HG03457 (cell line): ENCODE measurements around the gene ZNF263.

Source experiments
- ATAC-seq: cut with Tn5 transposase; IDR thresholded peaks from one replicate; pipeline ENCODE4 v1.9.1; 2021; ENCODE audit warnings: moderate number of reproducible peaks; ENCODE audit not compliant: unreplicated experiment

Gene ZNF263

GRCh38 chr16:3282730-3283542 is at the start of gene ZNF263:
ZNF263 (plus strand) TSS chr16:3283491; CDS start chr16:3283819, 328 bp downstream.
- peak; percentile 63 for ATAC-seq

- no peak for ATAC-seq
Observed at GRCh38 chr16:3234543-3234856, 48.8 kb upstream of the ZNF263 start.

GRCh38 chr16:3234857-3235561 is 48.3 kb upstream of the ZNF263 start, which contains the start of gene ZNF200:
ZNF200 (minus strand) TSS chr16:3235158; CDS start chr16:3233755, 1,403 bp downstream.
- peak; percentile 73 for ATAC-seq

GRCh38 chr16:3235856-3236669 is 47.2 kb upstream of the ZNF263 start:
- ATAC-seq, result no peak

GRCh38 chr16:3241761-3242160 is 41.5 kb upstream of the ZNF263 start:
- ATAC-seq, result no peak

GRCh38 chr16:3242709-3243108 is 40.6 kb upstream of the ZNF263 start:
- ATAC-seq, result no peak

GRCh38 chr16:3243882-3244281 is 39.4 kb upstream of the ZNF263 start:
- ATAC-seq, result no peak

GRCh38 chr16:3246002-3246401 is 37.3 kb upstream of the ZNF263 start:
- ATAC-seq, result no peak

- ATAC-seq, result no peak
Observed at GRCh38 chr16:3246876-3247275, 36.4 kb upstream of the ZNF263 start.

- ATAC-seq, result no peak
Observed at GRCh38 chr16:3248596-3248995, 34.7 kb upstream of the ZNF263 start.

GRCh38 chr16:3249020-3249419 is 34.3 kb upstream of the ZNF263 start:
- no peak for ATAC-seq

GRCh38 chr16:3249451-3249850 is 33.8 kb upstream of the ZNF263 start:
- no peak for ATAC-seq

GRCh38 chr16:3252967-3253366 is 30.3 kb upstream of the ZNF263 start:
- ATAC-seq, result no peak

- ATAC-seq, result no peak
Observed at GRCh38 chr16:3254309-3254708, 29.0 kb upstream of the ZNF263 start.

- no peak for ATAC-seq
Observed at GRCh38 chr16:3256146-3256865, 27.0 kb upstream of the ZNF263 start, which contains the start of gene MEFV. MEFV (minus strand) TSS chr16:3256633; CDS start chr16:3256587, 46 bp downstream.

- no peak for ATAC-seq
Observed at GRCh38 chr16:3256866-3257465, 26.3 kb upstream of the ZNF263 start.

- no peak for ATAC-seq
Observed at GRCh38 chr16:3259836-3260235, 23.5 kb upstream of the ZNF263 start.

- ATAC-seq, result no peak
Observed at GRCh38 chr16:3262517-3262916, 20.8 kb upstream of the ZNF263 start.

GRCh38 chr16:3264137-3265036 is 18.9 kb upstream of the ZNF263 start:
- ATAC-seq, result peak; percentile 80
